Measurements from ENCODE around the gene GPR84. TPM values are rescaled to one million over a fixed set of nuclear protein-coding genes. Genes with fewer than 3 reads are reported as not detected.

GPR84 gene
- total RNA-seq, 2 donors from 2014 or later = 0.95 to 2.3 TPM

- H3K4me3 ChIP-seq = no peak overlapping the region
- H3K27ac ChIP-seq = no peak overlapping the region
- no peak for ATAC-seq (ENCODE audit: insufficient number of reproducible peaks, low FRiP score, low read depth)
These were observed 13.7 kb upstream of the GPR84 start for GRCh38 chr12:54377797-54378515.

DNA sequence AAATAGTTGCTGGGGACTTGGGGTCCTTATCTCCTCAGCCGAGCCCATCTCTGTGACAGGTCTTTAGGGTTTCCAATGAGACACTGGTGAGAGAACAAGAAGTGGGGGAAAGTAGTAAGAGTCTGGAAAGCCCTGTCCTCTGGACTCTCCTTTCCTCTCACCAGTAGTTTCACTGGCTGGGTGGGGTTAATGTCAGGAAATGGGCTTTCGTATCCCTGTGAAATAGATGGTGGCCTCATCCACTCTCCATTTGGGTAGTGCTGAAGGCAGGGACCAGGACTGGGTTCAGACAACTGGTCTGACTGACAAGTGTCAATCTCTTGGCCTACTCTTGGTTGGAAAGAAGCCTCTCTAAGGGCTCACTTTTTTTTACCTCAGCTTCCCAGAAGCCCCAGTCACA, 12.7 kb upstream of the GPR84 start:
- peaks cover 4% of the 10 kb centered on the region for H3K36me3 ChIP-seq
- no peaks in the 10 kb centered on the region for H3K27me3 ChIP-seq (replicated peaks; ENCODE audit: insufficient read depth)
- no peak overlapping the region for H3K27ac ChIP-seq
- peaks cover 2 to 28% of the 10 kb centered on the region in 2 donors for H3K4me1 ChIP-seq (ENCODE audit: control insufficient read depth in 1 of 2, low read depth in 2 of 2)
- DNase-seq (ENCODE audit: low spot score) (no peak), ATAC-seq (ENCODE audit: insufficient number of reproducible peaks, low FRiP score, low read depth) (no peak)
- no peak for TF ChIP-seq CTCF (IDR thresholded peaks at IDR 0.05)
- H3K9me3 ChIP-seq = no peaks in the 10 kb centered on the region
- no peak overlapping the region for H3K4me3 ChIP-seq

More at GRCh38 chr12:54377797-54378515, 13.7 kb upstream of the GPR84 start:
- H3K36me3 ChIP-seq = peaks cover 4% of the 10 kb centered on the region
- no peak for DNase-seq (ENCODE audit: low spot score)
- TF ChIP-seq CTCF (IDR thresholded peaks at IDR 0.05) = no peak
- no peaks in the 10 kb centered on the region for H3K27me3 ChIP-seq (replicated peaks; ENCODE audit: insufficient read depth)
- no peaks in the 10 kb centered on the region for H3K9me3 ChIP-seq
- peaks cover 2 to 23% of the 10 kb centered on the region in 2 donors for H3K4me1 ChIP-seq (ENCODE audit: control insufficient read depth in 1 of 2, low read depth in 2 of 2)

DNA sequence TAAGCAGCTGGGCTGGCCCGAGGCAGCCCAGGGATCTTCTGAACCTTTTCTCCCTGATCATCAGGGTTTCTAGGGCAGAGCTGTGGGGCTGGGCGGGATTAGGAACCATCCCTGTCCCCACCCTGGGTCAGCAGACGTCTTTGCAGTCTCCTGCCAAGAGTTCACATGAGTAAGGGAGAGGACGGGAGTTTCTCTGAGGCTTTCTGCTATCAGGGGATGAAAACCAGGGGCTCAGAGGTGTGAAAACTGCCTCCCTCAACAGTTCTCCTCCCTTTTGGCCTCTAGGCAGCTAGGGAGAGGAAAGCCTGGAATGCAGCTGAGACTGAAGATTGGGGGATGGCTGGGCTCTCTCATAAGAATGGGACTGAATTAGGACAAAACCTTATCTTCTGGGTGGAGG, 12.3 kb upstream of the GPR84 start:
- no peak for TF ChIP-seq CTCF (IDR thresholded peaks at IDR 0.05)
- no peaks in the 10 kb centered on the region for H3K9me3 ChIP-seq
- H3K4me3 ChIP-seq = no peak overlapping the region
- H3K27me3 ChIP-seq (replicated peaks; ENCODE audit: insufficient read depth) = no peaks in the 10 kb centered on the region
- H3K4me1 ChIP-seq (ENCODE audit: control insufficient read depth in 1 of 2, low read depth in 2 of 2) = peaks cover 2 to 32% of the 10 kb centered on the region in 2 donors
- H3K27ac ChIP-seq = no peak overlapping the region
- DNase-seq (ENCODE audit: low spot score) = no peak
- no peak for ATAC-seq (ENCODE audit: insufficient number of reproducible peaks, low FRiP score, low read depth)
- H3K36me3 ChIP-seq = peaks cover 4% of the 10 kb centered on the region

- DNase-seq (ENCODE audit: low spot score) (no peak), ATAC-seq (ENCODE audit: insufficient number of reproducible peaks, low FRiP score, low read depth) (no peak)
- no peaks in the 10 kb centered on the region for H3K9me3 ChIP-seq
- no peak overlapping the region for H3K4me3 ChIP-seq
- H3K27ac ChIP-seq = no peak overlapping the region
- peaks cover 4% of the 10 kb centered on the region for H3K36me3 ChIP-seq
- peaks cover 2 to 43% of the 10 kb centered on the region in 2 donors for H3K4me1 ChIP-seq (ENCODE audit: control insufficient read depth in 1 of 2, low read depth in 2 of 2)
- TF ChIP-seq CTCF (IDR thresholded peaks at IDR 0.05) = no peak
- H3K27me3 ChIP-seq (replicated peaks; ENCODE audit: insufficient read depth) = no peaks in the 10 kb centered on the region
These were observed 10.9 kb upstream of the GPR84 start for GRCh38 chr12:54375259-54375579.

DNA sequence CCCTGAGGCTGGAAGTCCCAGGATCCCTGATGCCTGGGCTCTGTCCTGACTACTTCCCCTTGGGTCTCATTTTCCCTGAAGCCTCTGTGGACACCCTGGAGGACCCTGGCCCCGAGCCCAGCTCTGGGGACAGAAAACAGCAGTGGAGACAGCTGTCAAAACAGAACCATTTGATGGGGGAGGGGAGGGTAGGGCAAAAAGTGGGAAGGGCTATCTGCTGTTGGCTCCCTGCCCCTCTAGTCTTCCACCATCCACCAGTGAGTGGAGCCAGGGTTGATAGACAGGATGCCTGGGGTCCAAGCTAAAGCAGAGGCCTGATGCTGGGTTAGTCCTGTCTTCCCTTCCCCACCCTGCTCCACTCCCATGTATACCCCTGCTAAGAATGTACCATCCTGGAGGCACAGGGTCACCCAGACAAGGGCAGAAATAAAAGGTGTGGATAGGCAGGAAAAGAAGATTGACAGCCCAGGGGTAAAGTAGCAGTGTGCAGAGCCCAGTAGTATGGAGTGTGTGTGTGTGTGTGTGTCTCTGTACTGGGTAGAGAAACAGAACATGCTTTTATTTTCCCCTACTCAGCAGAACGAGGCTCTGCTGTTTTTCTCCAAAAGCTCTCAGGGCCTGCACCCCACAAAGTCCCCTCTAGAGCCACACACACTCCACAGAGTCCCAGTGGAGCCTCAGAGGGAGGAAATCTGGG, 10.4 kb upstream of the GPR84 start:
- Histone ChIP-seq H3K36me3 (peaks cover 4% of the 10 kb centered on the region), H3K27me3 (replicated peaks; ENCODE audit: insufficient read depth) (no peaks in the 10 kb centered on the region), H3K4me3 (no peak overlapping the region), H3K9me3 (no peaks in the 10 kb centered on the region), H3K27ac (no peak overlapping the region), H3K4me1 (ENCODE audit: control insufficient read depth in 1 of 2, low read depth in 2 of 2) (peaks cover 5 to 46% of the 10 kb centered on the region in 2 donors)
- TF ChIP-seq CTCF (IDR thresholded peaks at IDR 0.05) = no peak
- no peak for ATAC-seq (ENCODE audit: insufficient number of reproducible peaks, low FRiP score, low read depth)
- no peak for DNase-seq (ENCODE audit: low spot score)
